NOMO-1 treated with dmso at 0.1 percent for 144 hours (cell line): ENCODE data around the gene HMOX1.
"Not testable (repeated sequence)": the region's sequence is repeated elsewhere in the genome, so short reads cannot be mapped to it uniquely, and the experiment has no call there.

Experiments used
- DNase-seq: peaks from one replicate; lab custom pipeline; 2025; ENCODE audit not compliant: unreplicated experiment; lab: John Stamatoyannopoulos, UW

The HMOX1 gene

DNA sequence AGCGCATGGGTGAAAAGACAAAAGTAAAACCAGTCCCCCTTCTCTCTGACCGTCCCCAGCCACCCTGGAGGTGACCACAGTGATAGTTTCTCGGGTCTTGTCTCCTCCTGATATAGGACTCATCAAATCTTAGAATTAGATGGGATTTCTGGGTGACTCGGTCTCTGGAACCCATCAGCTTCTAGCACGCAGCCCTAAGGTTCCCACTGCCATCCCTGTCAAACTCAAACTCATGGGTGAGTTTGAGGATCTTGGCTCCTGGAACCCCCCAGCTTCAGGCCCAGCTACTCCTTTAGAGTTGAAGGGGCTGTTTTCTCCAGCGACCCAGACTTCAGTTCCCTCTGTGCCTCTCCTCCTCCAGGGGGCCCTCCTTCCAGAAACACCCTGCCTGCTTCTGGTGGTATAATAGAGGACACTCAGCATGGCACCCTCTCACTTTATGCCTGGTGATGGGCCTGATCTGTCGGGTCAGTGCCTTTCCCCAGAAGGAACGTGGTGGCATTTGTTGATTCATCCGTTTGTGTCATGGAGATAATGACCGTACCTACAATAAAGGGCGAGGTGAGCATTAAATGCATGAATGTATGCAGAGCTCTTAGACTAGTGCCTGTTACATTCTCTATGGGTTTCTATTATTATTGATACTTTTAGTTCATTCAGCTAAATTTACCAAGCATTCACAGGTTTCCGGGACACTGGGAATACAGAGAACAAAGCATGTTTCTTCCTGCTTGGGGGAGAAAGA is 50.8 kb downstream of the HMOX1 start:
- DNase-seq: no peak

DNA sequence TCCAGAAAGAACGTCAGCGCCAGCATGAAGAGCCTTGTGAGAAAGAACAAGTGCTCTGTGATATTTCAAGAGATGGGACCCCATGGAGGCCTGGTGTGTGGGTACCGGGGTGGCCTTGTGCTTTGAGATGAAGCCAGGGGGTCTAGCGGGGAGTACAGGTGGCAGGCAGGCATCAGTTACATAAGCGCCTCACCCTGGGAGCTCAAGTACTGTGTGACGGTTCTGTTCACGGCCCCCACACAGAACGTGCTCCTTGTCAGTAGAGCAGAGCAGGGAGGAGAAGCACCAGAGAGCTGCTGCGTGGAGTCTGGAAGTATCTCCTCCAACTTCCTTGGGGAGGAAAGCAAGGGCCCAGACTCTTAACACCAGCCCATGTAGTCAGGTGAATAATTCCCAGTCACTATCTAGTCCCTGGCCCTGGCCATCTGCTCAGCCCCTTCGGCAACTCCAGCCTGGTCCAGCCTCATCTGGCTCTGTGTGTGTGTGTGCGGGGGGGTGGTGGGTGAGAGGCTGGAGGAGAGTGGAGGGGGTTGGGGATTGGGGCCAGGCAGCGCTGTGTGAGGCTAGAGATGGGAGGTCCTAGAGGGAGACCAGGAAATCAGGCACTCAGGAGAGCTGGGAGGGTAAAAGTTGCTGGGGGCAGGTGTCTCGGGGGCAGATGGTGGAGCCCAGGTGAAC is 51.5 kb downstream of the HMOX1 start:
- no peak for DNase-seq

- no peak for DNase-seq
These were observed 53.3 kb downstream of the HMOX1 start for GRCh38 chr22:35434061-35434710.

DNA sequence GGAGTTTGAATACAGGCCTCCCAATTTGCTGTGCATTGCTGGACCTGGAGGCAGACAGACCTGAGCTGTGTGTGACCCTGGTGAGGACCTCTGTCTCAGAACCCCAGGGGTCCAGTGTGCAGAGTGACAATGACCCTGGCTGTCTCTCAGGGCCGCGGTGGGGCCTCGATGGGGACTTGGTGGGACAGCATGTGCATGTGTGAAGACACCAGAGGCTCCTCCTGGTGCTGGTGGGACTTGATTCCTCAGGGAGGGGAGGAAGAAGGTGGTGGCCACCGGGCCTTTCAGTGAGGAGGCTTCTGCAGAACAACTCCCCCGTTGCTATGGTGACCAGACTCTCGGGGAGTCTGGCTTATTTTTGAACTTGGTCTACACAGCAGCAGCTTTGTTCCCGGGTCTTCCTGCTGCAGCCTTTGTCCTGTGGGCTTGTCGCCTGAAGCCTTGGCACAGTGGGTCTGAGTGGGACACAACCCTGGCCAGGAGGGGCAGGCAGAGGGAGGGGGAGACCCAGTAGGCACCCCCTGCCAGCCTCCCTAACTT is 54.4 kb downstream of the HMOX1 start:
- DNase-seq: no peak

DNA sequence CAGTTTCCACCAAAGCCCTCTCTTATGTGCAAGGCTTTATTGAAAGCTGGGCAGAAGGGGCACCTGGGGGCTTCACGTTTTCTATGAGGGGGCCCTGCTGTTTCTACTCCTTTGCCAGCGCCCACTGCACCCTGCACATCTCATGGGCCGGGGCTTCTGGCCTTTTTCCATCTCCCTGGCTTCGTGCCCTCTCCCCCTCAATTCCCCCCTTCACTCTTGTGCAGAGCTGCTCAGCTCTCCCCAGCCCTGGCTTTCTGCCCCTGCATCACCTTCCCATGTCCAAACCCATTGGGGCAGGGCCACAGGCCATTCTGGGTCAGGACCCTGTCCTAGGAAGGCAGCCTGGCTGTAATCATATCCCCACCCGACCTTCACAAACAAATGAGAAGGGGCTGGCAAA is 55.5 kb downstream of the HMOX1 start:
- no peak for DNase-seq

DNA sequence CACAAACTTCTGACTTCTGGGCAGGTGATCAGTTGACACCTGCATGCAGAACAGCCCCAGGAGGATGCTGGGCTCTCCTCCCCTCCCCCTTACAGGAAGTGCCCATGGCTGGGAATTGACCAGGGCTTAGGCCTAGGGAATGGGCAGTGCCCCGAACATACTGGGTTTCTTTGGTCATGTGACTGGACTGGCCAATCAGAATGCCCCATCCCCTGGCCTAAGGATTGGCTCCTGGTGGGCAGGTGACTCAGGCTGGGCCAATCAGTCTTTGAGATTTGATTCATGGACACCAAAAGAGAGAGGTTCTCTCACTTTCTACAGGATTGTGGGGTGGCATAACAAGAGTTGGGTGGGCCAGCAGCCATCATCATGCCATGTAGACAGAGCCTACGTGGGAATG is 56.2 kb downstream of the HMOX1 start:
- DNase-seq: no peak

DNA sequence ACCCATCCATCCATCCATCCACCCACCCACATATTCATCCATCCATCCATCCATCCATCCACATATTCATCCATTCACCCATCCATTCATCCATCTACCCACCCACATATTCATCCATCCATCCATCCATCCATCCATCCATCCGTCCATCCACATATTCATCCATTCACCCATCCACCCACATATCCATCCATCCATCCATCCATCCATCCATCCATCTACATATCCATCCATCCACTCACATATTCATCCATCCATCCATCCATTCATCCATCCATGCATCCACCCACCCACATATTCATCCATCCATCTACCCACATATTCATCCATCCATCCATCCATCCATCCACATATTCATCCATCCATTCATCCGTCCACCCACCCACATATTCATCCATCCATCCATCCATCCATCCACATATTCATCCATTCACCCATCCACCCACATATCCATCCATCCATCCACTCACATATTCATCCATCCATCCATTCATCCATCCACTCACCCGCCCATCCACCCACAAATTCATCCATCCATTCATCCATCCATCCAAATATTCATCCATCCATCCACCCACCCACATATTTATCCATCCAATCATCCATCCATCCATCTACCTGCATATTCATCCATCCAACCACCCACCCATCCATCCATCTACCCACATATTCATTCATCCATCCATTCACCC is 57.9 kb downstream of the HMOX1 start:
- not testable (repeated sequence) for DNase-seq

DNA sequence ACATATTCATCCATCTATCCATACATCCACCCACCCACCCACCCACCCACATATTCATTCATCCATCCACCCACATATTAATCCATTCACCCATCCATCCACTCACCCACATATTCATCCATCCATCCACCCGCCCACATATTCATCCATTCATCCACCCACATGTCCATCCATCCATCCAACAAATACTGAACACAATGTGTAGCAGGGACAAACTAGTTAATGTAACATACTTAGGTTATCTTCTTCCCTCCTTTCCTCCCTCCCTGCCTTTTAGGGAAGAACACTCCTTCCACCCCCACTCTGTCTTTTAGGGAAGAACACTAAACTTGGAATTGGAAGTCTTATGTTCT is 58.4 kb downstream of the HMOX1 start:
- no peak for DNase-seq

- no peak for DNase-seq
These were observed 59.2 kb downstream of the HMOX1 start for GRCh38 chr22:35440129-35440528.

DNA sequence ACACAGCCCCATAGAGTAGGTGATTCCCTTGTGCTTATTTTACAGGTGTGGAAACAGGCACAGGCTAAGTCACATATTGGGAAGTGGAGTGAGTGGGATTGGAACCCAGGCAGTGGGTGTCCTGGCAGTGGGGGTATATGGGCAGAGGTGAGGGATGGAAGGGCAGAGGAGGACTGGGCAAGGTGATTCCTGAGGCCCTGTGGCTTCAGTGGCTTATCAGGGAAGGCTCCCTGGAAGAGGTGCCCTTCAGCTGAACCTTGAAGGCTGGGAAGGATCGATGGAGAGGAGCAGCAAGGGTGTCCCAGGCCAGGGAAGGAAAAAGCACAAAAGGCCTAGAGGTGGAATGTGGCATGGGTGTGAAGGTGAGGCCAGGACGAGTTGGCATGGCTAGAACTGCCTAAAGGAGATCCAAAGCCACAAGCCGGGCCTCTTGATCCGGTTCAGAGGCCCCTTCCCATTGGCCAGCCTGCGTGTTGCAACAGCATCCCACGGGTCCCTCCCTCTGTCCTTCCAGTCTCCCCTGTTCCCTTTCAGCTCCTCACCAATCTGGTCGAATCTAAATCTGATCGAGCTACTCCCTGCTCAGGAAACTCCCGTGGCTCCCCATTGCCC is 60.7 kb downstream of the HMOX1 start:
- no peak for DNase-seq

GRCh38 chr22:35442471-35442870 is 61.6 kb downstream of the HMOX1 start:
- no peak for DNase-seq

DNA sequence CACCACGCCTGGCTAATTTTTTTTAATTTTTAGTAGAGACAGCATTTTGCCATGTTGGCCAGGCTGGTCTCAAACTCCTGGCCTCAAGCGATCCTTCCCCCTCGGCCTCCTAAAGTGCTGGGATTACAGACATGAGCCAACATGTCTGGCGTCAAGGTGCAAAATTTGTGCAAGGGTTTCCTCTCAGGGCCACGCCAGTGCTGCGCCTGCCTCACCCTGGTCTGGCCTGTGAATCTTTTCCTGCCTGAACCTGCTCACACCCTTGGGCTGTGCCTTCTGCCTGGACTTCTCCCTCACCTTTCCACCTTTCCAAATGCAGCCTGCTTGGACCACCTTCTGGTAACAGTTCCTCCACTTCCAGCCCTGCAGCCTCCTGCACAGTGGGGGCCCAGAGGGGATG is 62.4 kb downstream of the HMOX1 start:
- no peak for DNase-seq
